Activated T-cell treated with anti-CD3 and anti-CD28 coated beads, Interleukin-2, amount 50 U/mL, for 72 hours (primary cell): ENCODE measurements around the gene CACNA1C. TPM values are rescaled to one million over a fixed set of nuclear protein-coding genes. Genes with fewer than 3 reads are reported as not detected.

Source experiments
- ATAC-seq, 2 donors: fragments of 150-1000 bp; cut with Tn5 transposase; replicated peaks in 1 of 2; 2 replicates each; pipeline ENCODE4 v1.10.0; 2021; ENCODE audit warnings: moderate library complexity in 2 of 2, mild to moderate bottlenecking in 1 of 2
- DNase-seq, 2 donors: peaks; one replicate each; pipeline ENCODE4 v3.0.0; 2021 to 2022; ENCODE audit warnings: mixed read lengths in 1 of 2
- H3K27ac Mint-ChIP-seq: one replicate; pipeline ENCODE4 v1.8.0; 2022; ENCODE audit warnings: mild to moderate bottlenecking, moderate library complexity, mixed read lengths
- H3K27me3 Mint-ChIP-seq: one replicate; pipeline ENCODE4 v1.8.0; 2022; ENCODE audit warnings: low read depth, mixed read lengths
- H3K36me3 Mint-ChIP-seq, 2 donors: one replicate each; pipeline ENCODE4 v1.8.0; 2022; ENCODE audit warnings: mixed read lengths in 2 of 2, mild to moderate bottlenecking in 1 of 2; ENCODE audit not compliant: insufficient read depth in 2 of 2
- H3K4me1 Mint-ChIP-seq: one replicate; pipeline ENCODE4 v1.8.0; 2022; ENCODE audit warnings: low read depth, mixed read lengths
- H3K4me3 Mint-ChIP-seq, 2 donors: one replicate each; pipeline ENCODE4 v1.8.0; 2022; ENCODE audit warnings: mild to moderate bottlenecking in 2 of 2, mixed read lengths in 2 of 2, moderate library complexity in 2 of 2
- H3K9me3 Mint-ChIP-seq, 2 donors: one replicate each; pipeline ENCODE4 v1.8.0; 2022; ENCODE audit warnings: mixed read lengths in 2 of 2
- total RNA-seq, 2 donors: library from RNA; stranded (reverse); gene quantifications; one replicate each; pipeline ENCODE4 v1.2.3, GENCODE V29; 2022

The CACNA1C gene
- total RNA-seq, 2 donors from 2014 or later, result 0.14 to 0.21 TPM

- H3K4me1 Mint-ChIP-seq, result no peaks in the 10 kb centered on the region
- no peak overlapping the region for H3K27ac Mint-ChIP-seq
- no peaks in the 10 kb centered on the region for H3K36me3 Mint-ChIP-seq
- no peak overlapping the region for H3K4me3 Mint-ChIP-seq
- ATAC-seq (no peak), DNase-seq (no peak)
- H3K27me3 Mint-ChIP-seq, result peaks cover 17% of the 10 kb centered on the region
- no peaks in the 10 kb centered on the region for H3K9me3 Mint-ChIP-seq
Measured at GRCh38 chr12:2323532-2324255, 270.9 kb downstream of the CACNA1C start.

DNA sequence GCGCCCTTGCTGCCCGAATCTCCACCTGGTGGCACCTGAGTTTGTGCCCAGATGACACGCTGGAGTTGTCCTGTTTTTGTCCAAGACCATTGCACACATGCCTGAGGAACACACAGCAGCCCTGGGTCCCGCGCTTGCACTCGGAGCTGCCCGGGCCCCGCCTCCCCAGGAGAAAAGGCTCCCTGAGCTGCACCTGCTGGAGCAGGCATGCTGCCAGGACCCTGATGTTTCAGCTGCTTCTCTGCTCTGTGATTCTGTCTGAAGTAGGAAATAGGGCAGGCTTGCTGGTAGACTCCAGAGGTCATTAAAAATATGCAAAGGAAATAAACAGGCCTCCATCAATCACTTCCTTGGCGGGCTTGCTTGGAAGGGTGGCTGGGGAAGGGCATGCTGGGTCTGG is 271.6 kb downstream of the CACNA1C start:
- no peaks in the 10 kb centered on the region for H3K9me3 Mint-ChIP-seq
- no peak for DNase-seq
- no peak overlapping the region for H3K4me3 Mint-ChIP-seq
- no peaks in the 10 kb centered on the region for H3K4me1 Mint-ChIP-seq
- H3K27me3 Mint-ChIP-seq, result peaks cover 17% of the 10 kb centered on the region
- H3K36me3 Mint-ChIP-seq, result no peaks in the 10 kb centered on the region
- ATAC-seq, result no peak
- H3K27ac Mint-ChIP-seq, result no peak overlapping the region

GRCh38 chr12:2325519-2325918 is 272.7 kb downstream of the CACNA1C start:
- no peak for ATAC-seq
- Mint-ChIP-seq H3K27ac (no peak overlapping the region), H3K9me3 (no peaks in the 10 kb centered on the region), H3K4me1 (no peaks in the 10 kb centered on the region), H3K27me3 (peaks cover 17% of the 10 kb centered on the region), H3K36me3 (no peaks in the 10 kb centered on the region), H3K4me3 (no peak overlapping the region)
- no peak for DNase-seq

DNA sequence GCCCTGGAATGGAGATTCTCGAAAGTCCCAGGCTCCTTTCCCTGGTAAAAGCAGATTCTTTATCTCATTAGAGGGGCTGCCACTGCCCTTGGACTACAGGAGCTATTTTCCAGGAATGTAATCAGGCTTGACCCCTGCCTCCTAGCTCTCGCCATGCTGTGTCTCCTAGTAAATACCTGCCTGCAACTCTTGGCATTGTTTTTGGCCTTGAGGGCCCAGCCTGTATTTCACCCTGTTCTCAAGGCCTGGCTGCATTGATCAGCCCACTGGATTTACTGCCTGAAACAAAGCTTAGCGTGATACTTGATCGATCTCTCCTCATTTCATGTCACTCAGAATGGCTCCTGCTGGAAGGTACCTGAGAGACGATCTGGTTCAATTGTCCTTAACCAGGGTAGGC is 273.7 kb downstream of the CACNA1C start:
- Mint-ChIP-seq H3K4me3 (no peak overlapping the region), H3K36me3 (no peaks in the 10 kb centered on the region), H3K4me1 (no peaks in the 10 kb centered on the region), H3K9me3 (no peaks in the 10 kb centered on the region), H3K27me3 (peaks cover 17% of the 10 kb centered on the region), H3K27ac (no peak overlapping the region)
- ATAC-seq, result no peak
- DNase-seq, result no peak

DNA sequence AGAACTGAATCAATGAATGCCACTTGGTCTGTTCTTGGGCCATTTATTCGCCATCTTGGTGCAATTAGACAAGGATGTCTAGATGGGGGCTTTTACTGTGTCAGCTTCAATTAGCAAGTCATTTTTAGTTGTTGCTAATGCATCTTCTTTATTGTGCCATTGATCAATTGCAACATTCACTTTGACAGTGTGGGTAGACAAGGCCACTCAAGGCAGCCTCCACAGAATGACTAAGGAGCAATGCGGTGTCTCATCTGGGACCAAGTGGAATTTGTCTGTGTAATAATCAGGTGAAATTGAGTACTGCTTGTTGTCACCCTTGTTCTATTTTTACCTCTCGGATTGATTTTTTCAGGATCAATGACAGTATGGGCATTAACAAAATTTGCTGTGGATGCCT is 275.9 kb downstream of the CACNA1C start:
- Mint-ChIP-seq H3K27ac (no peak overlapping the region), H3K36me3 (no peaks in the 10 kb centered on the region), H3K4me3 (no peak overlapping the region), H3K9me3 (no peaks in the 10 kb centered on the region), H3K27me3 (peaks cover 6% of the 10 kb centered on the region), H3K4me1 (no peaks in the 10 kb centered on the region)
- DNase-seq (no peak), ATAC-seq (no peak)

DNA sequence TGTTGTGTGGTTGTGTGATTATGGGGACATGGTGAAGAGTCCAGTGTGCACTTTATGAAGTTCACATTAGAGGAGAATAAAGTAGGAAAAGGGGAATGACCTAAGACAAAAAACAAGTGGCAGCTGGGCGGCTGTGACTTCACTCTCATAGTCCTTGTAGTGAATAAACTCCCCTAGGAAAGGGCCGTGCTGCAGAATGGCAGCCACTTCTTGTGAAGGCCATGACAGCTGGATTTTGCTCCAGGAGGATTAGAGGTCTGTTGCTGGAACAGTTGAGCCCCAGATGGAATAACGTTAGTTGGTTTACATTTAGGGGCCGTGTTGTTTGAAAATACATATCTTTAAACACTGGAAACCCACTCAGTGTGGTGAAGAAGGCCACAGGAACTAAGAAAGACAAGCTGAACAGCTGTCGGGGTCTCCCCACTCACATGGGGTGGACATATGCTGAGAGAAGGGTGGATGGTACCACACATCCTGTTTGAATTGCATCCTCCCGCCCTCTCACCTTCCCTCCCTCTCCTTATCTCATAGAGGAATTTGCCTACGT is 276.9 kb downstream of the CACNA1C start:
- H3K4me3 Mint-ChIP-seq, result no peak overlapping the region
- H3K4me1 Mint-ChIP-seq, result no peaks in the 10 kb centered on the region
- H3K9me3 Mint-ChIP-seq, result no peaks in the 10 kb centered on the region
- no peaks in the 10 kb centered on the region for H3K36me3 Mint-ChIP-seq
- ATAC-seq (no peak), DNase-seq (no peak)
- peaks cover 6% of the 10 kb centered on the region for H3K27me3 Mint-ChIP-seq
- no peak overlapping the region for H3K27ac Mint-ChIP-seq

DNA sequence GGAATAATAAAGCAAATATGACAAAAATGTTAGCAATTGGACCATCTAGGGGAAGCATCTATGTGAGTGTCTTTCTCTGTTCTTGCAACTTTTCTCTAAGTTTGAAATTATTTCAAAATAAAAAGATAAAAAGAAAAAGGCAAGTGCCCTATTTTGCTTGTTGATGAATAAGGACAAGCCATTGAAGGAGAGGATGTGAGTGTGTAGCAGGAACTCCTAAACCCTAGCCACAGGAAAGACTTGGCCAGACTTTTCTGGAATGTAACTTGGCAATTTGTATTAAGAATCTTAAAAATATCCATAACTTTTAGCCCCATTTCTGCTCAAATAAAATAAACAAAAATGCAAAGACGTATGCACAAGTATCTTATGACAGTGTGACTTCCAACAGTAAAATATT is 279.4 kb downstream of the CACNA1C start:
- ATAC-seq, result no peak
- Mint-ChIP-seq H3K4me3 (no peak overlapping the region), H3K9me3 (no peaks in the 10 kb centered on the region), H3K27me3 (peaks cover 10% of the 10 kb centered on the region), H3K4me1 (peaks cover 16% of the 10 kb centered on the region), H3K27ac (no peak overlapping the region), H3K36me3 (no peaks in the 10 kb centered on the region)
- DNase-seq, result no peak

DNA sequence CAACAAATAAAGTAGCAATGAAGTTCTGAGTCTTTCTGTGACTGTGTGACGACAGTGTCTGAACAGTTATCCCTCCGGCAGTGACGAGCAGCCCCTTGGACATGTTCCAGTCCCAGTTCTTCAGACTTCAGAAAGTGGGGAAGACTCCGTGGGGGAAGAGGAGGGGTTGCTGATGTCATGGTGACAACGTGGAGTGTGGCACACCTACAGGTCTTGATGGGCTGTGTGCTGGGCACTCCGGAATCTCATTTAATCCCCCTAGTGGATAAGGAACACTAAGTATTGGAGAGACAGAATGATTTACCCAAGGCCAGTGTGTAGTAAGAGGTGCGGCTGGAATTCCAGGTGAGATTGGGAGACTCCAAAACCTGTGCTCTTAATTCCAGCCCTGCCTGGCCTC is 280.2 kb downstream of the CACNA1C start:
- ATAC-seq (no peak), DNase-seq (no peak)
- no peak overlapping the region for H3K27ac Mint-ChIP-seq
- peaks cover 18% of the 10 kb centered on the region for H3K27me3 Mint-ChIP-seq
- H3K9me3 Mint-ChIP-seq, result no peaks in the 10 kb centered on the region
- H3K4me1 Mint-ChIP-seq, result peaks cover 16% of the 10 kb centered on the region
- H3K4me3 Mint-ChIP-seq, result no peak overlapping the region
- H3K36me3 Mint-ChIP-seq, result no peaks in the 10 kb centered on the region

- Mint-ChIP-seq H3K4me3 (no peak overlapping the region), H3K4me1 (peaks cover 16% of the 10 kb centered on the region), H3K9me3 (no peaks in the 10 kb centered on the region), H3K27ac (no peak overlapping the region), H3K36me3 (no peaks in the 10 kb centered on the region), H3K27me3 (peaks cover 19% of the 10 kb centered on the region)
- ATAC-seq (no peak), DNase-seq (no peak)
Measured at GRCh38 chr12:2333491-2334195, 280.9 kb downstream of the CACNA1C start.

DNA sequence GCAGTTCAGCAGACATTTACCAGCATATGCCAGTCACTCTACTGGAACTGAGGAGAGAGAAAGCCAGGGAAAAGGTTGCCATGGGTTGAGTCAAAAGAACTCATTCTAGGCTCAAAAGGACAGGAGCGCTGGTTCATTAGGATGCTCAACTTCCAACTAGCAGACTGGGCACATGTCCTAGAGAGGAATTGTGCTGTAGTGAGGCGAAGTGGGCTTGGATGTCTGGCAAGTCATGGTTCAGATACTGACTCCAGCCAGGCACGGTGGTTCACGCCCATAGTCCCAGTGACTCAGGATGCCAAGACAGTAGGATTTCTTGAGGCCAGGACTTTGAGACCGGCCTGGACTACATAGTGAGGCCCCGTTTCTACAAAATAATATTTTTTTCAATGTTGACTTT is 281.5 kb downstream of the CACNA1C start:
- Mint-ChIP-seq H3K27ac (no peak overlapping the region), H3K36me3 (no peaks in the 10 kb centered on the region), H3K9me3 (no peaks in the 10 kb centered on the region), H3K4me1 (peaks cover 16% of the 10 kb centered on the region), H3K4me3 (no peak overlapping the region), H3K27me3 (peaks cover 19% of the 10 kb centered on the region)
- ATAC-seq (no peak), DNase-seq (no peak)

DNA sequence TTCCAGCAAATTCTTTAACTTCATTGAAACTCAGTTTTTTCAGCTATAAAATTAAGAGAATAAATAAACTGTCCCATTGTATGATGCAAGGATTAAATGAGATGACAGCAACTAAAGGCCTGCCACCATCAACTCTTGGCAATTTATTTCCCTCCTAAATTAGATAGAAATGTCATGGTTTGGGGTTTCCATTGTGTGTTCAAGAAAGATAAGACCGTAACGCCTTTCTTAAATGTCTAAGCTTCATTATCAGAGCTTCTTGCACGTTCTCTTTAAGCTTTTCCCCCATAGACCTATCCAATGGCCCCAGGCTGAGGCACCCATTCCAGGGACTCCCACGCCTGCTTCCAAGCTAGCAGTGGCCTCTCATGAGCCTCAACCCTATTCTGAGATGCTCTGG is 281.9 kb downstream of the CACNA1C start:
- no peak overlapping the region for H3K27ac Mint-ChIP-seq
- H3K4me1 Mint-ChIP-seq, result peaks cover 16% of the 10 kb centered on the region
- H3K4me3 Mint-ChIP-seq, result no peak overlapping the region
- H3K9me3 Mint-ChIP-seq, result no peaks in the 10 kb centered on the region
- no peaks in the 10 kb centered on the region for H3K36me3 Mint-ChIP-seq
- H3K27me3 Mint-ChIP-seq, result peaks cover 19% of the 10 kb centered on the region
- ATAC-seq (no peak), DNase-seq (no peak)

DNA sequence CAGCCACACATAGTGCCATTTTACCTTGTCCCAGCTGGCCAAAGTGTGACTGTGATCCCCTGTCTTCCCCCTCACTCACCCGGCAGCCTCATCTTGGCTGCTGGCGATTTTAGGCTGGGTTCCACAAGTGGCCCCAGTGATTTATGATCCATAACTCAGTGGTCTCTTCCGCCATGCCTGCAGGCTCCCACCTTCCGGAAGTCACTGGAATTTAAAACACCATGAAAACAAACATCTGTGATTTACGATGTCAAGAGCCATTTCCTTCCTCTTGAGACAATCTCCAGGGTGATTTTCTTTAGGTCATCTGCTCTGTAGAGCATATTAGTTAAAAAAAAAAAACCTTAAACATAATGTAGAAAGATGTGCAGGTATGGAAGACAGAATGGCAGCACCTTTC is 282.3 kb downstream of the CACNA1C start:
- Mint-ChIP-seq H3K27me3 (peaks cover 19% of the 10 kb centered on the region), H3K36me3 (no peaks in the 10 kb centered on the region), H3K4me3 (no peak overlapping the region), H3K9me3 (no peaks in the 10 kb centered on the region), H3K4me1 (peaks cover 16% of the 10 kb centered on the region), H3K27ac (no peak overlapping the region)
- no peak for ATAC-seq
- DNase-seq, result no peak

DNA sequence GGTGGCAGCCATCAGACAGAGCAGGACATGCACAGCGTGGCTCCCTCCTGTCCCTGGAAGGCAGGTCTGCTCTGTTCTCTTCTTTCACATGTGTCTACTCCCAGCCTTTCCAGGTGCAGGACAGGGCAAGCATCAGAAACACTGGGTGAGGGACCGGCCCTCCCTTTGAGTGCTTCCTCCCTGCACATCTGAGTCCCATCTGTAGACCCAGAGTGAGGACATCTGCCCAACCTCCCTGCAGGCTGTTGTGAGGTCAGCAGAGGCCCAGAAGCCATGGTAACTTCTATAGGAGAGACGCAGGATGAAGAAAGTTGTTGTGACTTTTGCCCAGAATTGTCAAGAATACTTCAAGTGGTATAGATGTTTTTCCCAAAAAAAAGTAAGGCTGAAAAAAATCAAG is 282.7 kb downstream of the CACNA1C start:
- no peak overlapping the region for H3K27ac Mint-ChIP-seq

More for the DNA sequence above, 282.7 kb downstream of the CACNA1C start:
- ATAC-seq, result no peak
- Mint-ChIP-seq H3K9me3 (no peaks in the 10 kb centered on the region), H3K4me1 (peaks cover 16% of the 10 kb centered on the region), H3K27me3 (peaks cover 19% of the 10 kb centered on the region), H3K36me3 (no peaks in the 10 kb centered on the region), H3K4me3 (no peak overlapping the region)
- DNase-seq, result no peak
